ENCODE measurements around the gene MGRN1.
A peak's percentile ranks its signal among the peaks of the same experiment; 100 is the strongest.

Gene MGRN1

GRCh38 chr16:4614571-4615383 lies 9.8 kb upstream of the MGRN1 start, which contains the start of gene UBALD1:
UBALD1 (minus strand) TSS chr16:4614888; CDS start chr16:4614797, 91 bp downstream.
- FAIRE-seq (peak; percentile 99), DNase-seq (ENCODE audit: insufficient read length) (peak; percentile 89)
- TF ChIP-seq TAF1 (IDR thresholded peaks at IDR 0.05; ENCODE audit: borderline replicate concordance, low read depth, low read length): peak; percentile 79
- TF ChIP-seq POLR2A (IDR thresholded peaks at IDR 0.05; ENCODE audit: low read depth, low read length): peak; percentile 83
- TF ChIP-seq POLR2AphosphoS5 (IDR thresholded peaks at IDR 0.05; ENCODE audit: low read depth, low read length): peak; percentile 78

- DNase-seq (ENCODE audit: insufficient read length) (no peak), FAIRE-seq (no peak)
Measured at GRCh38 chr16:4615384-4616046, 9.1 kb upstream of the MGRN1 start.

DNA sequence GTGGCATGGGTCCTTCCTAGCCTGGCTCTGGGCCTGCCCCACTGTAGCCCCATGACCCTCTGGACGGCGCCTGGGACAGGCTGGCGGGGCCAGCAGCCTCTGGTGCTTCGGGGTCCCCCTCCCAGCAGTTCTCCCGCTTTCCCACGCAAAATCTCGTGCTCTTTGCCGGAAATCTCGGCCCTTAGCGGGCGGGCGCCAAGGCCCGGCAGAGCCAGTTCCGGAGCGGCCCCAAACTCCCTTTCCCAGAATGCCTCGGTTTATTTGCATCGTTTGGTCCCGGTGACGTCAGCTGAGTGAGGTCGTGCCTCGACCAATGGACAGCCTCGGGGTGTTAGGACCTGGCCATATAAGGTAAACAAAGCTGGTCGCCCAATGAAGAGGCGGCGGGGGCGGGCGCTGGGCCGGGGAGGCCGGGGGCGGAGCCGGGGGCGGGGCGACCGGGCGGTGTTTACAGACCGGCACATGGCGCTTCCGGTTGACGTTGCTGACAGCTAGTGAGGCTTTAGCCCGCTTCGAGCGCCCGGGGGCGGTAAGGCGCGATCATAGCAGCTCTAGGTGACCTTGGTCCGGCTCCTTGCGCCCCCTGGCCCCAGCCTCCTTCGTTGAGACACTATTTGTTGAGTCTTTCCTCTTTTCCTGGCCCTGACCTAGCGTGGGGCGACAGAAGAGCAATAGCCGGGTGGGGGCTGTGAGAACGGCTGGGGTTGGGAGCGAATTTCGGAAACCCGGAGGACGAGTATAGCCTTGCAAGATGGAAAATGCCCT lies 8.4 kb upstream of the MGRN1 start:
- DNase-seq (ENCODE audit: insufficient read length): peak; percentile 98
- FAIRE-seq: peak; percentile 98
- TF ChIP-seq POLR2A (IDR thresholded peaks at IDR 0.05; ENCODE audit: low read depth, low read length) (peak; percentile 72), POLR2AphosphoS5 (IDR thresholded peaks at IDR 0.05; ENCODE audit: low read depth, low read length) (peak; percentile 44; the same call in 1 of the 2 replicates), TAF1 (IDR thresholded peaks at IDR 0.05; ENCODE audit: borderline replicate concordance, low read depth, low read length) (no peak; the same call in 1 of the 2 replicates)

More at GRCh38 chr16:4615384-4616046, 9.1 kb upstream of the MGRN1 start:
- TF ChIP-seq POLR2A (IDR thresholded peaks at IDR 0.05; ENCODE audit: low read depth, low read length) (no peak), TAF1 (IDR thresholded peaks at IDR 0.05; ENCODE audit: borderline replicate concordance, low read depth, low read length) (no peak), POLR2AphosphoS5 (IDR thresholded peaks at IDR 0.05; ENCODE audit: low read depth, low read length) (no peak)

GRCh38 chr16:4617880-4618279 lies 6.7 kb upstream of the MGRN1 start:
- DNase-seq (ENCODE audit: insufficient read length): no peak
- no peak for FAIRE-seq
- TF ChIP-seq POLR2A (IDR thresholded peaks at IDR 0.05; ENCODE audit: low read depth, low read length) (no peak), POLR2AphosphoS5 (IDR thresholded peaks at IDR 0.05; ENCODE audit: low read depth, low read length) (no peak), TAF1 (IDR thresholded peaks at IDR 0.05; ENCODE audit: borderline replicate concordance, low read depth, low read length) (no peak)

DNA sequence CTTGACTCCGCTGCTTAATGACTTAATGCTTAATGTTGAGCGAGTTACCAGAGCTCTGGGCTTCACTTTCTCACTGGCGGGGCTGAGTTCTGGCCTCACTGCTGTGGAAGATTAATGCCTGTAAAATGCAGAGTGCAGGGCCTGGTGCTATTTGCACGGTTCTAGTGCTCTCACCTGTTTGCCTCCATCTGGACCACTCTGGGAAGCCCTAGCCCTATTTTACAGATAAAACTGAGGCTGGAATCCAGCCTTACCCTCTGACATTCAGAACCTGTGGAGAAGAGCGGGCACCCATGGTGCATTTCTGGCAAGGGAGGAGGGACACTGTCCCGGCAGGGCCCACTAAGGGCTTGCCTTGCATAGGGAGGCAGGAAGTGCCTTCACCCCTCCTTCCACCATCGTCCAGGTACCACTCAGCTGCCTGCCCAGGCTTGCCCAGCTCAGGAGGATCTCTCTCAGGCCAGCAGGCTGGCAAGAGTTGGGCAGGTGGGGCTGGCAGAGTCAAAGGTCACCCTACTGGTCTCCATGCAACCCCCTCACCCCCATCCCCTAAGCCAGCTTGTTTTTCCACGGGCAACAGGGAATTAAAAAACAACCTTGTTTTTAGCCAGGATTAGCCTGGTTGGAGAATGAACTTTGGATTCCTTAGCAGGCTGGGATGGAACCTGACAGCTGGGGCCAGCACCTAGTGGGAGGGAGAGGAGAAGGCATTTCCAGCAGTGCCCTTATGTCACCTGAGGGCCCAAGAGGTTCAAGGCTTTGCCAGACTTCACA lies 5.8 kb upstream of the MGRN1 start:
- no peak for FAIRE-seq
- DNase-seq (ENCODE audit: insufficient read length): no peak
- TF ChIP-seq POLR2A (IDR thresholded peaks at IDR 0.05; ENCODE audit: low read depth, low read length): no peak
- TF ChIP-seq TAF1 (IDR thresholded peaks at IDR 0.05; ENCODE audit: borderline replicate concordance, low read depth, low read length): no peak
- no peak for TF ChIP-seq POLR2AphosphoS5 (IDR thresholded peaks at IDR 0.05; ENCODE audit: low read depth, low read length)

DNA sequence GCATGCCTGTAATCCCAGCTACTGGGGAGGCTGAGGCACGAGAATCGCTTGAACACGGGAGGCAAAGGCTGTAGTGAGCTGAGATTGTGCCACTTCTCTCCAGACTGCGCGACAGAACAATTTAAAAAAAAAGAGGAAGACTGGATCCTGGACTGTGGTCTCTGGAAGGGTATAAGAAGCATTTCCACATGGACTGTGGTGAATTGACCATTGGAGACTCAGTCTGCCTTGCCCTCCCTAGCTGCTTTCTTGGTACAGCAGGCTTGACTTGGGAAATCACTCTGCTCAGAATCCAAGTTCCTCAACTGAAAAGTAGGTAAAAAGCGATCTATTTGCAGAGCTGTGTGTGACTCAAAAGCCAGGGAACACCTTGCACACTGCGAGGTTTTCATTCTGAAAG lies 1.0 kb upstream of the MGRN1 start:
- no peak for TF ChIP-seq POLR2A (IDR thresholded peaks at IDR 0.05; ENCODE audit: low read depth, low read length)
- TF ChIP-seq POLR2AphosphoS5 (IDR thresholded peaks at IDR 0.05; ENCODE audit: low read depth, low read length): no peak
- no peak for TF ChIP-seq TAF1 (IDR thresholded peaks at IDR 0.05; ENCODE audit: borderline replicate concordance, low read depth, low read length)
- FAIRE-seq (no peak), DNase-seq (ENCODE audit: insufficient read length) (no peak)

- TF ChIP-seq POLR2A (IDR thresholded peaks at IDR 0.05; ENCODE audit: low read depth, low read length) (peak; percentile 86), TAF1 (IDR thresholded peaks at IDR 0.05; ENCODE audit: borderline replicate concordance, low read depth, low read length) (peak; percentile 22; the same call in 1 of the 2 replicates), POLR2AphosphoS5 (IDR thresholded peaks at IDR 0.05; ENCODE audit: low read depth, low read length) (no peak; the same call in 1 of the 2 replicates)
- DNase-seq (ENCODE audit: insufficient read length) (peak; percentile 81), FAIRE-seq (no peak)
Measured at GRCh38 chr16:4624827-4625559, 367 bp downstream of the MGRN1 start.

GRCh38 chr16:4625560-4626159 lies 1.0 kb downstream of the MGRN1 start:
- peak; percentile 35 for DNase-seq (ENCODE audit: insufficient read length)
- TF ChIP-seq POLR2AphosphoS5 (IDR thresholded peaks at IDR 0.05; ENCODE audit: low read depth, low read length) (no peak; the same call in 1 of the 2 replicates), POLR2A (IDR thresholded peaks at IDR 0.05; ENCODE audit: low read depth, low read length) (no peak), TAF1 (IDR thresholded peaks at IDR 0.05; ENCODE audit: borderline replicate concordance, low read depth, low read length) (0 out of 2 replicates have a peak, but pooled peaks have one; percentile 14)
- FAIRE-seq: no peak

DNA sequence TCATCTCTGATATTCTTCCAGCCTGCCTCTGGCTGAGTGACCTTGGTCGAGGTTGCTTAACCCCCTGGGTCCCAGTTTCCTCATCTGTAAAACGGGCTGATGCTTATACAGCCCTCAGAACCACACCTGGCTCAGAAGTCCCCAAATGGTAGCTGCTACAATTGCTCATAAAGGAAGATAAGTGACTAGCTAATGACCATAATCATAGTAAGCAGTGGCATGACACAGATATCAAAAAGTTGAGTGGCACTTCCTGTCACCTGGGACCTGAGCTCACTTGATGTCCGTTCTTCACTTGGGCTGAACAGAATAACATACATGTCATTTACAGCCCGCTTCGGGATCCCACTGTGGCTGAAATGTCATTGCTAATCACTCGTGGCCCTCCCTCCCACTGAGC lies 1.8 kb downstream of the MGRN1 start:
- FAIRE-seq: no peak
- no peak for TF ChIP-seq POLR2AphosphoS5 (IDR thresholded peaks at IDR 0.05; ENCODE audit: low read depth, low read length)
- no peak for TF ChIP-seq POLR2A (IDR thresholded peaks at IDR 0.05; ENCODE audit: low read depth, low read length)
- TF ChIP-seq TAF1 (IDR thresholded peaks at IDR 0.05; ENCODE audit: borderline replicate concordance, low read depth, low read length): no peak
- DNase-seq (ENCODE audit: insufficient read length): no peak

Measured in GM12892 (cell line).